Body of pancreas (tissue), 4 donors: Measurements from ENCODE around the gene DTHD1.

ENCODE experiments used
- POLR2A ChIP-seq, 3 donors: fragments of 450-650 bp; IDR thresholded peaks; one replicate each; pipeline ENCODE4 v1.6.1; 2016; ENCODE audit warnings: antibody characterized with exemption in 3 of 3, mild to moderate bottlenecking in 2 of 3
- TF ChIP-seq, protein P1 (sequence below), 7 experiments: fragments of 450-650 bp in 4 of 7; fragments of 200-600 bp in 3 of 7; sonication (generic) in 3 of 7; IDR thresholded peaks; one replicate each; pipeline ENCODE4 v1.5.1; 2016 to 2019; ENCODE audit warnings: antibody characterized with exemption in 7 of 7

DNA sequence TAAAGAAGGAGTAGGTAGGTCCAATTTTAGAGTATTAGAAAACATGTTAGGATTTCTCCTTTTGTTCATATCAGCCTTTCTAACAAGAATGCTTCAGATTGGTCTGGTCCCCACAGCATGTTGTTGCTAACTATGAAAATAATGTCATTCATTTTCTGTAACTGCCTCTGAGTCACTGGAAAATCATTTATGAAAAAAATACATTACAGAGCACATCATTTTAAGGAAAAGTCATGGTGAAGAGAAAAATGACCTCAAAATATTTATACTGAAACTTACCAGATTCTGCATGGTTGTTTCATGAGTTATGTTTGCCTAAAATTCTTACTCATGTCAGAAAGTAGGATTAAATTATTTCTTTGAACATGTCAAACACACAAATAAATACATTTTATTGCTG is 35.2 kb downstream of the DTHD1 start:
- TF ChIP-seq, protein P1, sequence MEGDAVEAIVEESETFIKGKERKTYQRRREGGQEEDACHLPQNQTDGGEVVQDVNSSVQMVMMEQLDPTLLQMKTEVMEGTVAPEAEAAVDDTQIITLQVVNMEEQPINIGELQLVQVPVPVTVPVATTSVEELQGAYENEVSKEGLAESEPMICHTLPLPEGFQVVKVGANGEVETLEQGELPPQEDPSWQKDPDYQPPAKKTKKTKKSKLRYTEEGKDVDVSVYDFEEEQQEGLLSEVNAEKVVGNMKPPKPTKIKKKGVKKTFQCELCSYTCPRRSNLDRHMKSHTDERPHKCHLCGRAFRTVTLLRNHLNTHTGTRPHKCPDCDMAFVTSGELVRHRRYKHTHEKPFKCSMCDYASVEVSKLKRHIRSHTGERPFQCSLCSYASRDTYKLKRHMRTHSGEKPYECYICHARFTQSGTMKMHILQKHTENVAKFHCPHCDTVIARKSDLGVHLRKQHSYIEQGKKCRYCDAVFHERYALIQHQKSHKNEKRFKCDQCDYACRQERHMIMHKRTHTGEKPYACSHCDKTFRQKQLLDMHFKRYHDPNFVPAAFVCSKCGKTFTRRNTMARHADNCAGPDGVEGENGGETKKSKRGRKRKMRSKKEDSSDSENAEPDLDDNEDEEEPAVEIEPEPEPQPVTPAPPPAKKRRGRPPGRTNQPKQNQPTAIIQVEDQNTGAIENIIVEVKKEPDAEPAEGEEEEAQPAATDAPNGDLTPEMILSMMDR (IDR thresholded peaks at IDR 0.05), result no peak
- TF ChIP-seq POLR2A (IDR thresholded peaks at IDR 0.05), result no peak
